Right ventricle myocardium superior (tissue), 1 donor: ENCODE data around the gene APCDD1. TPM values are rescaled to one million over a fixed set of nuclear protein-coding genes. Genes with fewer than 3 reads are reported as not detected.
A peak's percentile ranks its signal among the peaks of the same experiment; 100 is the strongest.

Experiments used
- ATAC-seq: fragments of 200-7000 bp; cut with Tn5 transposase; one replicate; pipeline ENCODE4 v1.9.1; 2020; ENCODE audit warnings: mild to moderate bottlenecking; ENCODE audit not compliant: poor library complexity
- DNase-seq: peaks from one replicate; pipeline ENCODE4 v3.0.0-alpha.2; 2020
- intact Hi-C: fragments of 100-400 bp; cut with DNase I; formaldehyde crosslinking; loops from one replicate; pipeline ENCODE4 v1.11.2; 2022
- total RNA-seq: library from RNA; stranded (reverse); fragmentation: NEBNext Ultra II Directional; extraction: Animal tissue kit (Norgen Biotek cat#: 25700); gene quantifications from one replicate; pipeline ENCODE4 v1.2.1, GENCODE V29; 2021
- donor health status: DM: no; HTN: yes; CAD: no; lungs with severe emphysema.

APCDD1 gene
- total RNA-seq, 1 donor from 2014 or later = 27.0 TPM

- ATAC-seq (no peak), DNase-seq (no peak)
- intact Hi-C loops = loop anchor here (10.0 kb wide), 1 partner anchor 481 kb away; no protein-coding TSS in a partner anchor
These were observed 61.0 kb downstream of the APCDD1 start for GRCh38 chr18:10515456-10515855.

DNA sequence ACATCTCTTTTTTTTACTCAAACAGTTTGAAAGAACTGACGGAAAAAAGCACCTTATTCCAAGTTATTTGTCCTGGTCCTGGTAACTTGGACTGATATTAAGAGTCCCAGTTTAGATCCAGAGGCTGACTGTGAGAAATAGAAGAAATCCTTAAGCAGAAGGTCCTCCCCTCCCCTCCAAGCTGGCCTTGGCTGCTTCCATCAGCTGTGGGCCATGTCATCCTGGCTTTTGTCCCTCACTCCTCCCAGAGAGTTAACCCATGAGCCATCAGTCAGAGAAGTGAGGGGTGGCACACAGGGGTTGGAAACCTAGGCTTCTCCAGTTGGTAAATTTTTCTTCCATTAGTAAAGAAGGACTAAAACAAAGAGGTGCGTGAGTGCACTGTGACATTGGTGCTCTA, 61.6 kb downstream of the APCDD1 start:
- DNase-seq = no peak
- intact Hi-C loops = loop anchor here (10.0 kb wide), 1 partner anchor 481 kb away; no protein-coding TSS in a partner anchor
- ATAC-seq = no peak

DNA sequence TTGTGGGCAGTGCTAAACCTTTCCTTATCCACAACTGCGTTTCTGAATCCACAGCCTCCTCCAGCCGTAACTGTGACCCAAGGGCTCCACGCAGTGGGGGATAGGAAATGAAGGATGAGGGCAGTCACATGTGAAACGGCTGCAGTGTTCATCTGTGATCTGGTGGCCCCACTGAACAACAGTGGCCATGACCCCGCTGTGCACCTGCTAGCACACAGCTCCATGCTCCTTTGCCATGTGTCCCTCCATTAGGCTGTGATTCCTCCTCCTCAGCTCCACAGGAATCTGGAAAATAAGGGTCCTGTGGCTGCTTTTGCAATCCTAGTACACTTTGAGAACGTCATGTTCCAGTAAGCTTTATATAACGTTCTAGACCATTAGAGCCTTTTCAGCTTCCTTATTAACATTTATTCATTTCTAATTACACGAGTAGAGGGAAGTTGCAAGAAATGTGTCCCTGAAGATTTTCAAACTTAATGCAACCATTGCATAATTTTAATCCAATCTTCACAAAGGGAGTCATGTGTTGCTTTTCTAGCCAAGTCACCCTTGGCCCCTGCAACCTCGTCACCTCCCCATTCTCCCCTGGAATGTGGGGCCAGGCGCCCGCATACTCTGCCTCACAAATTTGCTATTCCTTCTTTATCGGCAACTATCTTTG, 64.3 kb downstream of the APCDD1 start:
- intact Hi-C loops = loop anchor here (10.0 kb wide), 1 partner anchor 484 kb away; no protein-coding TSS in a partner anchor
- ATAC-seq (peak; percentile 79), DNase-seq (peak; percentile 71)

GRCh38 chr18:10519366-10519765, 64.9 kb downstream of the APCDD1 start:
- intact Hi-C loops = loop anchor here (10.0 kb wide), 1 partner anchor 485 kb away; no protein-coding TSS in a partner anchor
- ATAC-seq (peak; percentile 4), DNase-seq (no peak)

DNA sequence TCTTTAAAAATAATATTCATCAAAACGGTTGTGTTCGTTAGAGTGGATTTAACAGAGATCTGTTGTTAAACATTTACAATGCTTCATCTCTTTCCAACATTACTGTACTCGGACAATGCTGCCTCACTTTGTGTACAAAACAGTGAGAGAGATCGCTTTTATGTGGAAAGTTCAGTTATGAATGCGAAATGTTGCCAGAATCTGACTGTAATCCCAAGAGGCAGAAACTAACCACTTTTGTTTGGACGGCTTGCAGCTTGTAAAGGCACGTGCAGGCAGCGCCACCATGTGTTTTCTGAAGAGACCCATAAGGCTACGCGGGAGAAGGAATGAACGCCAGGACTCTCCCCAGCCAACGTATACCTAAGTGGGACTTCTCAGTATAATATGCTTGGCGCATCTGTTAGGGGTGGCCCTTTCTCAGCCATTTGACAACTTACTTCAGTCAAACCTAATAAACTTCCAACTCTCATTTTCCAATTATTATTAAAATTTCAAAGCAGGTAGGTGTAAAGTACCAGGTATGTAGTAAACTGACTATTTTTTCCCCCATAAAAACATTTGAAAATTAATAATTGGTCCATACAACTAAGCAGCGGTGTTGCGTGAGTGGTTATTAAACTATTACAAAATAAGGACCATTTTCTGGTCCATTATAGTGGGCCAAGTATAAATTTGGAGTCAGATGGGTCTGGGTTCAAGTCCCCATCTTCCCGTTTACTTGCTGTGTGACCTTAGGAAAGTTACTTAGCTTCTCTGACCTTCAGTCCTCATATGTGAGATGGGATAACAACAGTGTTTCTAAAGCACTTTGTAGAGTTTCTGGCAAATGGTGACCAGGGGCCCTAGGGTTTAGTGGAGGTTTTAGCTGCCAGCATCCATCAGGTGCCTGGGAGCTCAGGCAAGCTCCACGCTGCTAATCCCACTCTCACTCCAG, 65.8 kb downstream of the APCDD1 start:
- DNase-seq = peak; percentile 89
- peak; percentile 90 for ATAC-seq
- intact Hi-C loops = loop anchor here (1.0 to 10.0 kb wide), 2 partner anchors 485 to 549 kb away; no protein-coding TSS in a partner anchor

GRCh38 chr18:10521566-10521965, 67.1 kb downstream of the APCDD1 start:
- DNase-seq (no peak), ATAC-seq (no peak)
- intact Hi-C loops = no loop called here

GRCh38 chr18:10522574-10522973, 68.1 kb downstream of the APCDD1 start:
- no peak for ATAC-seq
- intact Hi-C loops = no loop called here
- no peak for DNase-seq

GRCh38 chr18:10523544-10523943, 69.1 kb downstream of the APCDD1 start:
- DNase-seq (no peak), ATAC-seq (no peak)
- intact Hi-C loops = no loop called here

DNA sequence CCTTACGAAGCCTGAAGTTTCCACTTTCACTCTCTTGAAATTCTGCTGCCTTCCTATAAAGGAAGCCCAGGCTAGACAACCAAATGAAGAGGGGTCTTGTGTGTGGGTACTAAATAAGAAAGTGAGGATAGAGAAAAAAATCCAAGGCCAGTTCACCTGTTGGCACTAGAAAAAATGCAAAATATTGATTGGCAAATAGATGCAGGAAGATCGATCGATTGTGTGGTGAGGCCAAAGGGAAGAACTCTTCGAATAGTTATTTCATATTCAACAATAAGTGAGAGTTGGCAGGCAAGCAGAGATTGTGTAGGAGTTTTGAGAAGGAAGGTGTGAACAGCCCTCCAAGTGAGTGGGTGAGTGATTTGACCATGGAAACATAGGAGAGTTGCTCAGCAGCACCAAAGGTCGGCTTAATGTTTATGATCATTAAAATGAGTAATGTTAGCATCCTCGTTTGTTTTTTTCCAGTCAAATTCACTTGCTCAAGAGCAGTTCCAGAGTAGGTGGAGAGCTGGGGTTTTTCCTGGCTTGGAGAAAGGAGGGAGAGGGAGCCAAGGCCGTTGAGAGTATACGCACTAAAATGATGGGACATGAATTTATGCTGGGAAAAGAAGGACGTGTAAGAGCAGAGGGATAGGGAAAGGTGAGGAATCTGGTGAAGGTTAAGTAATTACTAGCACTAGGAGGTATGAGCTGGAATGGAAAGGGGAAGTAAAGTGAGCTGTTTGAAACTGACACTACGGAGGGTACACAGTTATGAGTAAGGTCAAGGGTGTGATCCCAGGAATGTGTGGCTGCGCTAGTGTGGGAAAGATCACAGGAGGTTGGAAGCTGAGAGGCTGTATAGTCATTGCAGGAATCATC, 70.3 kb downstream of the APCDD1 start:
- DNase-seq (no peak), ATAC-seq (no peak)
- intact Hi-C loops = no loop called here

DNA sequence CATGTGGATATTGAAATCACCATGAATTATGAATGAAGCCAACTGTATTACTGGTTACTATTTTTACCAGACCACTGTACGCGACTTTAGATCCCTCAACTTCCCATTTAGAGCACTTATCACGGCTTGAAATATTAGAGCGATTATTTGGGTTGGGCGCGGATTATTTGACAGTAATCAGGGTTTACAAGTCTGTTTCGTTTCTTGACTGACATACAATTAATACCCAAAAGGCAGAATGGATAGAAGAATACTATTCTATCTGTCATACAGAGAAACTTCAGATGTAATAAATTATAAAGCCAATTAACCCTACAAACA, 70.9 kb downstream of the APCDD1 start:
- intact Hi-C loops = no loop called here
- DNase-seq (no peak), ATAC-seq (no peak)

DNA sequence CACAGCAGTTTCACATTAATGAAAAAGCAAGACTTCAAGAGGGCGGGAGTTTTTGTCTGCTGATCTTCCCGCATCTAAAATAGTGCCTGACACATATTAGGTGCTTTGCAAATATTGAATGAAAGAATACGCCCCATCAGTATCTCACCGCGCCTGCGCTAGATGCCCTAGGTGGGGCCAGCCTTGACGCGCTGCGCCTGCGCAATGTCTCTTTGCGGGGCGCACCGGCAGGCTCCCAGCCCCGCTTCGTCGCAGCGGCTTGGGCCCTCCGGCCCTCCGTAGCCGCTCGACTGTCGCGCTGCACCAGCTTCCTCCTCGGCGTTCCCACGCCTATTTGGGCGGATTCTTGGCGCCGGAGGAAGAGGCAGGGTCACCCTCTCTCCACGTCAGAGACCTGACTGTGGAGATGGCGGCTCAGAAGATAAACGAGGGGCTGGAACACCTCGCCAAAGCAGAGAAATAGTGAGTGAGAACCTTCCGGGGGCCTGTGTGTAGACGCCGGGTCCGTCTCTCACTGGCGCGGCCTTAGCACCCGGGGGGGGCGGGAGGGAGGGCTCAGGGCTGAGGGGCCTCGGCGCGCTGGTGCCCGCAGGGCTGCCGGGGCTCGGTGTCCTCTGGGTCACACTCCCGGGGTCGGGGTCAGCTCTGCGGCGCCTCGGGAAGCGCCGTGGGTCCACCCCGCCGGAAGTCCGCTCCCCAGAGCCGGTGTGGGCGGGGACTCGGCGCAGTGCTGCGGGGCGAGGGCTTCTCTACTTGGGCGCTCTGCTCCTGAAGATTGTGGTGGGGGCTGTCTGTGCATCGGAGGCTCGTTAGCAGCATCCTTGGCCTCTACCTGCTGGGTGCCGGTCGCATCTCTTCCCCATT, 71.5 kb downstream of the APCDD1 start, which contains the start of gene NAPG:
NAPG (plus strand) TSS at position 331 of the 864 bp plus-strand sequence; CDS start at position 407, 76 bp downstream.
- peak; percentile 95 for DNase-seq
- intact Hi-C loops = no loop called here
- ATAC-seq = peak; percentile 96

DNA sequence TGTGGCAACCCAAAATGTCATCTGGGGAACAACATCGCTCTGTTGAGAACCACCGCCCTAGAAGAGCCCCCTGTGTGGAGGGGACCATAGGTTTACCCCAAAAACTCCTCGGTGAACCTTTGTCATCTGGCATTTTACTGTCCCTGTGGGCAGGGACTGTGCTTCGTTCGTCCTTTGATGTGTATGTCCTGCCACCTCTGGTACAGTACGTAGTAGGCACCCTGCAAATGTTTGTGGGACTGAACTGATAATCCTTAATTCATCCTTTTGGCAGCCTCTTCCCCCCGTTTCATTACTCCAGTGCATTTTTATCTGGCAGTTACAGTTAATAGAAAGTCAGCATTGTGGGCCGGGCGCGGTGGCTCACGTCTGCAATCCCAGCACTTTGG, 72.1 kb downstream of the APCDD1 start:
- ATAC-seq (peak; percentile 7), DNase-seq (no peak)
- intact Hi-C loops = no loop called here

- intact Hi-C loops = no loop called here
- ATAC-seq (no peak), DNase-seq (no peak)
These were observed 74.0 kb downstream of the APCDD1 start for GRCh38 chr18:10528439-10528838.

DNA sequence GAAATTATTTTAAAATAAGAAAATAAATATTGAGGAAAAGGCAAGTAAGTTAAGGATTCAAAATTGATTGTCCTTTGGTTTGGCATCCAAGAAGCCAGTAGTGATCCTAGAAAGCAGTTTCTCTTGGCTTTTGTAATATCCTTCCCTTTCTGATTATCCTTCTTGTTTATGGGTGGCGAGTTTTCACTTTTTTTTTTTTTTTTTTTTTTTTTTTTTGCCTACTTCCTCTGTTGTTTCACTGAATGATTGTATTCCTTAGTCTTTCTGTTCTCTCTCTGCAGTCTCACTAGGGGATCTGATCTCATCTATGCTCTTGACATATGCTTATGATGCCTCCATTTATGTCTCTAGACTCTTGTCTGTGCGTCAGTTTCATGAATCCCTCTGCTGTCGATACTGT, 75.6 kb downstream of the APCDD1 start:
- ATAC-seq (no peak), DNase-seq (no peak)
- intact Hi-C loops = no loop called here

DNA sequence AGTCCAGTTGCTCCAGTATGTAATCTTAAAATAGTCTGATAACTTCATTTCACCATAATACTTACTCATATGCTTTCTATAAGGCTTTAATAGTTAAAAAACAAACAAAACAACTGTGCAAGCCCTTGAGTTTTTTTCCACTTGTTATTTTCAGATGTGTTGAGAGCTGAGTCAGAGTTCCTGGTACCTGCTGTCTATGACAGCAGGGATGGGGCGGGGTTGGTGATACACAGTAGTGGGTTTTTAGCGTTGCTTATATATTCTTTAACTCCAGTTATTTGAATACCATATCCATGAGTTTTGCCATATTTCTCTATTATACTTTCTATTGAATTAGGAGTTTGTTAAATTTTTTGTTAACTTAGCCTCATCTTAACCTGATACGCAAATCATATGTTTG, 76.4 kb downstream of the APCDD1 start:
- intact Hi-C loops = no loop called here
- ATAC-seq (no peak), DNase-seq (no peak)

- intact Hi-C loops = no loop called here
- ATAC-seq = no peak
- DNase-seq = no peak
These were observed 78.7 kb downstream of the APCDD1 start for GRCh38 chr18:10533111-10533510.

GRCh38 chr18:10536280-10536679, 81.8 kb downstream of the APCDD1 start:
- intact Hi-C loops = no loop called here
- ATAC-seq = no peak

DNA sequence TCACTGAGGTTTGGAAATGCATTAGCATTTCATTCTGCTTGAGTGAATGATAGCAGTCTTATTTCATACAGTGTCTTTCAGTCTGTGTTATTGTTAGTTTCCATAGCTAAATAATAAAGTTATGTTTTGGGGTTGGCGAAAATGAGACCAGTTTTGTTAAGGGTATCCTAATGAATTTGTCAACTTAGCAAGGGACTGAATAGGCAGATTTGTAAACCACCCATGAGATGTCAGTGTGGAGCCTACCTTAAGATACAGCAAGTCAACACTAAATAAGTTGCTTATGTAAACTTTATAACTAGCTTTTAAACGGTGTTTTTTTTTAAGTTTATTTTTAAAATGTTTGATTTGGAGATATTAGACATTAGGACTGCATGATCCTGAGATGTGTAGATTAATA, 83.3 kb downstream of the APCDD1 start:
- no peak for DNase-seq
- no peak for ATAC-seq
- intact Hi-C loops = no loop called here

More at GRCh38 chr18:10536280-10536679, 81.8 kb downstream of the APCDD1 start:
- no peak for DNase-seq
